Endodermal cell (in vitro differentiated cells): ENCODE measurements around the gene STK32B. TPM values are rescaled to one million over a fixed set of nuclear protein-coding genes. Genes with fewer than 3 reads are reported as not detected.

Experiments
- DNase-seq: peaks from one replicate; pipeline ENCODE4 v3.0.0-alpha.2; 2017
- H3K27ac ChIP-seq: 2 replicates; pipeline ENCODE4 v1.5.1; 2013; ENCODE audit warnings: mild to moderate bottlenecking, low read depth, low read length, moderate library complexity
- H3K27me3 ChIP-seq: 2 replicates; pipeline ENCODE4 v1.6.1; 2013; ENCODE audit warnings: mild to moderate bottlenecking, low read length, moderate library complexity; ENCODE audit not compliant: insufficient read depth, control insufficient read depth, poor library complexity, severe bottlenecking
- H3K36me3 ChIP-seq: 2 replicates; pipeline ENCODE4 v1.7.0; 2013; ENCODE audit warnings: mild to moderate bottlenecking, low read length, moderate library complexity; ENCODE audit not compliant: control insufficient read depth, insufficient read depth
- H3K4me1 ChIP-seq: one replicate; pipeline ENCODE4 v1.7.0; 2013; ENCODE audit warnings: low read length; ENCODE audit not compliant: control insufficient read depth, insufficient read depth
- H3K4me3 ChIP-seq: 2 replicates; pipeline ENCODE4 v1.5.1; 2013; ENCODE audit warnings: mild to moderate bottlenecking, low read length, moderate library complexity
- H3K9ac ChIP-seq: 2 replicates; pipeline ENCODE4 v1.6.1; 2013; ENCODE audit warnings: mild to moderate bottlenecking, low read length, moderate library complexity; ENCODE audit not compliant: poor library complexity, severe bottlenecking; ENCODE audit errors: extremely low read depth
- H3K9me3 ChIP-seq: 2 replicates; pipeline ENCODE4 v1.6.1; 2013; ENCODE audit warnings: mild to moderate bottlenecking, low read length, moderate library complexity; ENCODE audit not compliant: control insufficient read depth
- H3K27ac Mint-ChIP-seq: 2 replicates; pipeline ENCODE4 v1.8.0; 2020; ENCODE audit warnings: mixed read lengths
- H3K27me3 Mint-ChIP-seq: 2 replicates; pipeline ENCODE4 v1.8.0; 2021; ENCODE audit warnings: mild to moderate bottlenecking, mixed read lengths; ENCODE audit not compliant: insufficient read depth
- H3K36me3 Mint-ChIP-seq: 2 replicates; pipeline ENCODE4 v1.8.0; 2020; ENCODE audit warnings: low read depth, mixed read lengths
- H3K4me1 Mint-ChIP-seq: 2 replicates; pipeline ENCODE4 v1.8.0; 2020; ENCODE audit warnings: mixed read lengths
- H3K4me3 Mint-ChIP-seq: 2 replicates; pipeline ENCODE4 v1.8.0; 2020; ENCODE audit warnings: mild to moderate bottlenecking, moderate library complexity, mixed read lengths
- H3K9me3 Mint-ChIP-seq: 2 replicates; pipeline ENCODE4 v1.8.0; 2020; ENCODE audit warnings: mild to moderate bottlenecking, mixed read lengths
- WGBS, 2 experiments: methylation state at CpG; one replicate each; pipeline versions ENCODE4 v1.1.5 to v1.1.7; 2013; ENCODE audit warnings: missing lambda C conversion rate in 2 of 2, mixed read lengths in 1 of 2; ENCODE audit not compliant: insufficient coverage in 1 of 2, insufficient read length in 1 of 2; 5-methylcytosine and 5-hydroxymethylcytosine counted together
- total RNA-seq, 2 donors: library from RNA; stranded (reverse); fragmentation: NEBNext Ultra II Directional in 1 of 2; extraction: Animal tissue kit (Norgen Biotek cat#: 25700) in 1 of 2; gene quantifications; 2 replicates in 1 of 2; 3 replicates in 1 of 2; pipeline ENCODE4 v1.2.1, GENCODE V29; 2021
- TF ChIP-seq, protein P1 (sequence below): fragments of 200-600 bp; sonication (generic); conservative IDR thresholded peaks from 2 replicates; pipeline ENCODE4 v1.5.0; 2021; ENCODE audit warnings: antibody characterized with exemption, mild to moderate bottlenecking

STK32B gene
- total RNA-seq, 2 donors from 2014 or later: 1.4 to 1.5 TPM

DNA sequence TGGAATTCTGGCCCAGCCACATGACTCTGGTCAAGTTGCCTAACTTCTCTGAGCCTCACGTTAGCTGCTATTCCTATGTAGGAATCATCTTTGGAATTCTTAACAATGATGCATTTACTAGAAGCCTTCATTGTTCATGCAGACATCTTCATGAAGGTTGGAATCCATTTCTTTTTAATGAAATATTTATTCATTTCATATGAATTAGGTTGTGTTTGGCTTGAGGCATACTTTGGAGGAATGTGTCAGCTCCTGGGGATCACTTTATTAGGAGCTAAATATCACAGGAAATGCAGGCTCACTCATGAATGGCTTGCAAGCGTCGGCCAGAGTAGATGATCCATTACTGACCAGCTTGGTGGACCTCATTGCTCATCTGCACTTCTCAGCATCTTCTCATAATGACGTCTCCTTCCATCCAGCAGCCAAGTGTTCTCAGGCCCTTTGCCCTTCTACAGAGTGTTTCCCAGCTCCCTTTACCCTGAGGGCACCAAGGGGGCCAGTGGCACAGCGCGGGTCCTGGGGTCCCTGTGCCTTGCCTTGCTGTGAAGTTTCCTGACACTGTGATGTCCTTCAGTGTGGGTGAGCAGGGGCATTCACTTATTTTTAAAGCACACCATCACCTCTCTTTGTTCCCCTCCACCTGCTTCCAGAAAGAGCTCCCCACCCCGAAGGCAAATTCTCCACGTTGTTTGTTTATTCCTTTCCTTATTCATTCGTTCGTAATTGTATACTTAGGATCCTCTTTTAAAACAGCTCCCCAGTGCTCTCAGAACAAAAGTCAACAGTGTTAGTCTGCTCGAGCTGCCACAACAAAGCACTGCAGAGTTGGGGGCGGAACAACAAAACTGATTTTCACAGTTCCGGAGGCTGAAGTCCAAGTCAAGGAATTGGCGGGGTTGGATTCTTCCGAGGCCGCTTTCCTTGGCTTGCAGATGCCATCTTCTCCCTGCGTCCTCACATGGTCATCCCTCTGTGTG, 106.8 kb downstream of the STK32B start:
- Histone ChIP-seq H3K9me3 (no peaks in the 10 kb centered on the region), H3K27me3 (no peaks in the 10 kb centered on the region), H3K4me1 (no peaks in the 10 kb centered on the region), H3K9ac (no peak overlapping the region), H3K36me3 (no peaks in the 10 kb centered on the region), H3K4me3 (no peak overlapping the region), H3K27ac (no peak overlapping the region)
- H3K27me3 Mint-ChIP-seq: peaks cover 1% of the 10 kb centered on the region
- no peaks in the 10 kb centered on the region for H3K36me3 Mint-ChIP-seq
- TF ChIP-seq, protein P1, sequence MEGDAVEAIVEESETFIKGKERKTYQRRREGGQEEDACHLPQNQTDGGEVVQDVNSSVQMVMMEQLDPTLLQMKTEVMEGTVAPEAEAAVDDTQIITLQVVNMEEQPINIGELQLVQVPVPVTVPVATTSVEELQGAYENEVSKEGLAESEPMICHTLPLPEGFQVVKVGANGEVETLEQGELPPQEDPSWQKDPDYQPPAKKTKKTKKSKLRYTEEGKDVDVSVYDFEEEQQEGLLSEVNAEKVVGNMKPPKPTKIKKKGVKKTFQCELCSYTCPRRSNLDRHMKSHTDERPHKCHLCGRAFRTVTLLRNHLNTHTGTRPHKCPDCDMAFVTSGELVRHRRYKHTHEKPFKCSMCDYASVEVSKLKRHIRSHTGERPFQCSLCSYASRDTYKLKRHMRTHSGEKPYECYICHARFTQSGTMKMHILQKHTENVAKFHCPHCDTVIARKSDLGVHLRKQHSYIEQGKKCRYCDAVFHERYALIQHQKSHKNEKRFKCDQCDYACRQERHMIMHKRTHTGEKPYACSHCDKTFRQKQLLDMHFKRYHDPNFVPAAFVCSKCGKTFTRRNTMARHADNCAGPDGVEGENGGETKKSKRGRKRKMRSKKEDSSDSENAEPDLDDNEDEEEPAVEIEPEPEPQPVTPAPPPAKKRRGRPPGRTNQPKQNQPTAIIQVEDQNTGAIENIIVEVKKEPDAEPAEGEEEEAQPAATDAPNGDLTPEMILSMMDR: no peak
- WGBS, 2 experiments: 66 to 77% methylated on average over 13 to 17 of the region's 17 CpGs
- DNase-seq: no peak
- H3K27ac Mint-ChIP-seq: no peak overlapping the region
- H3K4me1 Mint-ChIP-seq: peaks cover 17% of the 10 kb centered on the region
- H3K4me3 Mint-ChIP-seq: no peak overlapping the region
- no peaks in the 10 kb centered on the region for H3K9me3 Mint-ChIP-seq

DNA sequence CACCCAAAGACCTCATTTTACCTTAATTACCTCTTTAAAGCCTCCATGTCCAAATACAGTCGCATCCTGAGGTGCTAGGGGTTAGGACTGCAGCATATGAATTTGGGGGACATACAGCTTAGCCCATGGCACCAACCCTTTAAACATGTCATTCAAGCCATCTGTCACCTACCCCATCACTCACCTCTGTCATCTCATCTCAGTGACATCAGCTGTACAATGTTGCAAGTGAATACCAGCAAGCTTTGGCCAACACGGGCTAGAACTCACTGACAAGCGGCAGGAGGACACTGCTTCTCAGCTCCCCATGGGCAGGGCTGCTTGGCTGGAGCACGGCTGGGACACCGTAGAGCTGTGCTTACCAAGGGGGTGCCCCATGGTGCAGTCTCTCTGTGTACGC, 107.5 kb downstream of the STK32B start:
- H3K9me3 Mint-ChIP-seq: no peaks in the 10 kb centered on the region
- H3K27ac Mint-ChIP-seq: no peak overlapping the region
- Histone ChIP-seq H3K27ac (no peak overlapping the region), H3K27me3 (no peaks in the 10 kb centered on the region), H3K9ac (no peak overlapping the region), H3K36me3 (no peaks in the 10 kb centered on the region), H3K4me3 (no peak overlapping the region), H3K9me3 (no peaks in the 10 kb centered on the region), H3K4me1 (no peaks in the 10 kb centered on the region)
- peaks cover 17% of the 10 kb centered on the region for H3K4me1 Mint-ChIP-seq
- whole genome bisulfite sequencing, 2 experiments: 93 to 95% methylated on average over 5 to 6 of the region's 6 CpGs
- H3K27me3 Mint-ChIP-seq: peaks cover 1% of the 10 kb centered on the region
- no peak for DNase-seq
- no peak overlapping the region for H3K4me3 Mint-ChIP-seq
- TF ChIP-seq, protein P1: no peak
- H3K36me3 Mint-ChIP-seq: no peaks in the 10 kb centered on the region

DNA sequence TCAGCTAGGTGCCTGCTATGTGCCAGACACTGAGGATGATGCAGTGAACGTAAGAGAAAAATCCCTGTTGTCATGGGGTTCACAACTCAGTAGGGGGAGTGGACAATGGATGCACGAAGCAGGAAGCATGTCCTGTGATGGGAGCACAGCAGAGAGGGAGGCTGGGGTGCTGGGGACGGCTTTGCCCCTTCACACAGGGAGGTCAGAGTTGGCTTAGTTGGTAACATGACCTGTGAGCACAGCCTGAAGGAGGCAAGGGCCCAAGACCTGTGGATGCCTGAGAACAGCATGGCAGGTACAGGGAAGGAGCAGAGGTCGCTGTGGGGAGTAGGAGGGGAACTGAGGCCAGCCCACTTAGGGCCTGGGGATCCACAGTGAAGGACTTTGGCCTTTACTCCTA, 109.4 kb downstream of the STK32B start:
- DNase-seq: no peak
- H3K36me3 Mint-ChIP-seq: no peaks in the 10 kb centered on the region

More for the DNA sequence above, 109.4 kb downstream of the STK32B start:
- Mint-ChIP-seq H3K27ac (no peak overlapping the region), H3K27me3 (peaks cover 1% of the 10 kb centered on the region), H3K4me3 (no peak overlapping the region), H3K9me3 (no peaks in the 10 kb centered on the region), H3K4me1 (peaks cover 20% of the 10 kb centered on the region)
- Histone ChIP-seq H3K27ac (no peak overlapping the region), H3K4me1 (no peaks in the 10 kb centered on the region), H3K9ac (no peak overlapping the region), H3K4me3 (no peak overlapping the region), H3K9me3 (no peaks in the 10 kb centered on the region), H3K27me3 (no peaks in the 10 kb centered on the region), H3K36me3 (no peaks in the 10 kb centered on the region)
- TF ChIP-seq, protein P1: no peak
- 90 to 100% methylated on average over 1 to 4 of the region's 4 CpGs for WGBS, 2 experiments
